SK-N-DZ (cell line): ENCODE data around the gene ADD1.
A peak's percentile ranks its signal among the peaks of the same experiment; 100 is the strongest.
"Not testable (repeated sequence)": the region's sequence is repeated elsewhere in the genome, so short reads cannot be mapped to it uniquely, and the experiment has no call there.

ENCODE experiments used
- DNase-seq: peaks from one replicate; pipeline ENCODE4 v3.0.0-alpha.2; 2015; ENCODE audit warnings: low spot score

Gene ADD1

GRCh38 chr4:2886161-2886560 is 42.5 kb downstream of the ADD1 start:
- DNase-seq: no peak

- DNase-seq: peak; percentile 83
These were observed 43.0 kb downstream of the ADD1 start for GRCh38 chr4:2886622-2887021.

- no peak for DNase-seq
These were observed 43.7 kb downstream of the ADD1 start for GRCh38 chr4:2887343-2887742.

GRCh38 chr4:2888886-2889285 is 45.2 kb downstream of the ADD1 start:
- DNase-seq: no peak

- DNase-seq: no peak
These were observed 47.6 kb downstream of the ADD1 start for GRCh38 chr4:2891294-2891693.

GRCh38 chr4:2893772-2894171 is 50.1 kb downstream of the ADD1 start:
- DNase-seq: no peak

- no peak for DNase-seq
These were observed 54.4 kb downstream of the ADD1 start for GRCh38 chr4:2898001-2898400.

- no peak for DNase-seq
These were observed 57.1 kb downstream of the ADD1 start for GRCh38 chr4:2900741-2901140.

GRCh38 chr4:2901186-2901585 is 57.5 kb downstream of the ADD1 start:
- DNase-seq: no peak

GRCh38 chr4:2902126-2902525 is 58.5 kb downstream of the ADD1 start:
- DNase-seq: no peak

GRCh38 chr4:2905544-2905943 is 61.9 kb downstream of the ADD1 start:
- no peak for DNase-seq

- DNase-seq: no peak
These were observed 62.6 kb downstream of the ADD1 start for GRCh38 chr4:2906218-2906617.

GRCh38 chr4:2907226-2907625 is 63.6 kb downstream of the ADD1 start:
- no peak for DNase-seq

- DNase-seq: no peak
These were observed 64.2 kb downstream of the ADD1 start for GRCh38 chr4:2907706-2908293.

- no peak for DNase-seq
These were observed 65.0 kb downstream of the ADD1 start for GRCh38 chr4:2908686-2909085.

- no peak for DNase-seq
These were observed 65.9 kb downstream of the ADD1 start for GRCh38 chr4:2909583-2909982.

GRCh38 chr4:2910409-2910808 is 66.8 kb downstream of the ADD1 start:
- DNase-seq: no peak

- DNase-seq: no peak
These were observed 68.2 kb downstream of the ADD1 start for GRCh38 chr4:2911868-2912267.

GRCh38 chr4:2913168-2913567 is 69.5 kb downstream of the ADD1 start:
- no peak for DNase-seq

GRCh38 chr4:2914256-2915126 is 70.8 kb downstream of the ADD1 start:
- DNase-seq: no peak

GRCh38 chr4:2915789-2916188 is 72.1 kb downstream of the ADD1 start:
- DNase-seq: no peak

- not testable (repeated sequence) for DNase-seq
These were observed 73.1 kb downstream of the ADD1 start for GRCh38 chr4:2916696-2917095.

GRCh38 chr4:2918300-2918699 is 74.7 kb downstream of the ADD1 start:
- DNase-seq: not testable (repeated sequence)
